Peyer's patch (tissue), 4 donors: ENCODE data around the gene SOX6. TPM values are rescaled to one million over a fixed set of nuclear protein-coding genes. Genes with fewer than 3 reads are reported as not detected.

Experiments used
- DNase-seq, 3 donors: peaks; one replicate each; pipeline ENCODE4 v3.0.0-alpha.2; 2017 to 2019
- H3K27ac ChIP-seq, 4 donors: fragments of 200-600 bp; sonication (generic); one replicate each; pipeline ENCODE4 v1.5.1; 2016 to 2019
- H3K27me3 ChIP-seq, 2 donors: fragments of 200-600 bp; sonication (generic); one replicate each; pipeline ENCODE4 v1.5.1; 2019
- H3K36me3 ChIP-seq, 3 donors: fragments of 200-600 bp; sonication (generic); one replicate each; pipeline ENCODE4 v1.5.1; 2016 to 2019
- H3K4me1 ChIP-seq, 4 donors: fragments of 200-600 bp; sonication (generic); one replicate each; pipeline ENCODE4 v1.5.1; 2016 to 2019
- H3K4me3 ChIP-seq, 4 donors: fragments of 200-600 bp; sonication (generic); 1 replicate in 3 of 4; 2 replicates in 1 of 4; pipeline ENCODE4 v1.5.1; 2016 to 2019; ENCODE audit warnings: mild to moderate bottlenecking in 1 of 4
- H3K9me3 ChIP-seq, 4 donors: fragments of 200-600 bp; sonication (generic); one replicate each; pipeline ENCODE4 v1.5.1; 2016 to 2019; ENCODE audit warnings: mild to moderate bottlenecking in 1 of 4
- CTCF ChIP-seq, 6 experiments: fragments of 450-650 bp in 4 of 6; fragments of 200-600 bp in 2 of 6; sonication (generic) in 1 of 6; IDR thresholded peaks; one replicate each; pipeline ENCODE4 v1.5.1; 2017 to 2019; ENCODE audit warnings: antibody characterized with exemption in 6 of 6, mild to moderate bottlenecking in 3 of 6, moderate library complexity in 1 of 6
- POLR2A ChIP-seq, 2 donors: fragments of 450-650 bp; IDR thresholded peaks; one replicate each; pipeline ENCODE4 v1.5.1; 2017; ENCODE audit warnings: antibody characterized with exemption in 2 of 2, mild to moderate bottlenecking in 2 of 2, moderate library complexity in 2 of 2
- total RNA-seq, 4 donors: library from RNA; depleted of rRNA; stranded (reverse); fragments of >200 nt; gene quantifications; one replicate each; pipeline ENCODE4 v1.1.0, GENCODE V29; 2016

SOX6 gene
- total RNA-seq, 4 donors from 2014 or later, result 144 to 205 (median 161) TPM

- Histone ChIP-seq H3K36me3 (no peaks in the 10 kb centered on the region), H3K4me1 (no peaks in the 10 kb centered on the region), H3K4me3 (no peak overlapping the region), H3K9me3 (no peaks in the 10 kb centered on the region), H3K27me3 (no peaks in the 10 kb centered on the region), H3K27ac (no peak overlapping the region)
- DNase-seq, result no peak
- TF ChIP-seq POLR2A (IDR thresholded peaks at IDR 0.05) (no peak), CTCF (IDR thresholded peaks at IDR 0.05) (no peak)
These were observed 182.5 kb downstream of the SOX6 start for GRCh38 chr11:16173798-16174197.

GRCh38 chr11:16171882-16172281 is 184.5 kb downstream of the SOX6 start:
- H3K9me3 ChIP-seq, result no peaks in the 10 kb centered on the region
- no peaks in the 10 kb centered on the region for H3K4me1 ChIP-seq
- TF ChIP-seq POLR2A (IDR thresholded peaks at IDR 0.05), result no peak
- no peak for TF ChIP-seq CTCF (IDR thresholded peaks at IDR 0.05)
- H3K4me3 ChIP-seq, result no peak overlapping the region
- H3K27ac ChIP-seq, result no peak overlapping the region
- no peaks in the 10 kb centered on the region for H3K27me3 ChIP-seq
- DNase-seq, result no peak
- H3K36me3 ChIP-seq, result no peaks in the 10 kb centered on the region

GRCh38 chr11:16169956-16170847 is 186.1 kb downstream of the SOX6 start:
- TF ChIP-seq POLR2A (IDR thresholded peaks at IDR 0.05) (no peak), CTCF (IDR thresholded peaks at IDR 0.05) (no peak)

GRCh38 chr11:16169541-16169940 is 186.8 kb downstream of the SOX6 start:
- Histone ChIP-seq H3K36me3 (no peaks in the 10 kb centered on the region), H3K4me3 (no peak overlapping the region), H3K27ac (no peak overlapping the region), H3K9me3 (no peaks in the 10 kb centered on the region), H3K27me3 (no peaks in the 10 kb centered on the region), H3K4me1 (no peaks in the 10 kb centered on the region)
- no peak for DNase-seq
- TF ChIP-seq CTCF (IDR thresholded peaks at IDR 0.05), result no peak
- TF ChIP-seq POLR2A (IDR thresholded peaks at IDR 0.05), result no peak

More at GRCh38 chr11:16169956-16170847, 186.1 kb downstream of the SOX6 start:
- no peaks in the 10 kb centered on the region for H3K9me3 ChIP-seq
- H3K36me3 ChIP-seq, result no peaks in the 10 kb centered on the region
- H3K4me3 ChIP-seq, result no peak overlapping the region
- H3K27me3 ChIP-seq, result no peaks in the 10 kb centered on the region
- H3K4me1 ChIP-seq, result no peaks in the 10 kb centered on the region
- no peak for DNase-seq
- no peak overlapping the region for H3K27ac ChIP-seq

GRCh38 chr11:16167706-16168487 is 188.4 kb downstream of the SOX6 start:
- H3K9me3 ChIP-seq, result no peaks in the 10 kb centered on the region
- H3K27me3 ChIP-seq, result no peaks in the 10 kb centered on the region
- no peak for TF ChIP-seq POLR2A (IDR thresholded peaks at IDR 0.05)
- TF ChIP-seq CTCF (IDR thresholded peaks at IDR 0.05), result no peak
- no peak overlapping the region for H3K27ac ChIP-seq
- DNase-seq, result no peak
- no peak overlapping the region for H3K4me3 ChIP-seq
- no peaks in the 10 kb centered on the region for H3K4me1 ChIP-seq
- no peaks in the 10 kb centered on the region for H3K36me3 ChIP-seq
